Esophagus squamous epithelium (tissue), 5 donors: ENCODE results near the gene ZNF70. TPM values are rescaled to one million over a fixed set of nuclear protein-coding genes. Genes with fewer than 3 reads are reported as not detected.

ENCODE experiments used
- DNase-seq: peaks from one replicate; lab custom pipeline; 2025; lab: John Stamatoyannopoulos, UW
- H3K27ac ChIP-seq, 4 donors: fragments of 200-600 bp; sonication (generic); one replicate each; pipeline ENCODE4 v1.5.1; 2016 to 2019; ENCODE audit warnings: mild to moderate bottlenecking in 1 of 4
- H3K27me3 ChIP-seq, 4 donors: fragments of 200-600 bp; sonication (generic); 1 replicate in 3 of 4; 2 replicates in 1 of 4; pipeline versions ENCODE4 v1.5.1 to v1.6.0; 2017 to 2021; ENCODE audit warnings: antibody characterized with exemption in 1 of 4
- H3K36me3 ChIP-seq, 3 donors: fragments of 200-600 bp; sonication (generic); one replicate each; pipeline ENCODE4 v1.5.1; 2016 to 2019
- H3K4me1 ChIP-seq, 3 donors: fragments of 200-600 bp; sonication (generic); one replicate each; pipeline ENCODE4 v1.5.1; 2017 to 2019
- H3K4me3 ChIP-seq, 4 donors: fragments of 200-600 bp; sonication (generic); 1 replicate in 3 of 4; 2 replicates in 1 of 4; pipeline ENCODE4 v1.5.1; 2016 to 2019; ENCODE audit warnings: mild to moderate bottlenecking in 2 of 4, moderate library complexity in 1 of 4
- H3K9me3 ChIP-seq, 3 donors: fragments of 200-600 bp; sonication (generic); one replicate each; pipeline ENCODE4 v1.5.1; 2016 to 2019
- POLR2A ChIP-seq, 4 donors: fragments of 450-650 bp; IDR thresholded peaks; one replicate each; pipeline ENCODE4 v1.6.1; 2017; ENCODE audit warnings: antibody characterized with exemption in 4 of 4, mild to moderate bottlenecking in 4 of 4, moderate library complexity in 3 of 4
- WGBS, 2 donors: methylation state at CpG; one replicate each; pipeline ENCODE4 v1.1.5; 2018; 5-methylcytosine and 5-hydroxymethylcytosine counted together
- intact Hi-C: fragments of 100-400 bp; cut with DNase I; formaldehyde crosslinking; loops from one replicate; pipeline ENCODE4 v1.15.0; 2022
- total RNA-seq, 4 donors: library from RNA; depleted of rRNA; stranded (reverse); fragments of >200 nt; gene quantifications; one replicate each; pipeline ENCODE4 v1.1.0, GENCODE V29; 2016
- TF ChIP-seq, protein P1 (sequence below), 6 experiments: fragments of 450-650 bp in 4 of 6; fragments of 200-600 bp in 2 of 6; sonication (generic) in 2 of 6; IDR thresholded peaks; one replicate each; pipeline ENCODE4 v1.5.1; 2016 to 2019; ENCODE audit warnings: antibody characterized with exemption in 6 of 6, mild to moderate bottlenecking in 4 of 6, moderate library complexity in 4 of 6
- donor health status: DM: yes; HTN: yes; CAD: no.

ZNF70 gene
- total RNA-seq, 4 donors from 2014 or later = 0.91 to 2.7 (median 1.1) TPM

DNA sequence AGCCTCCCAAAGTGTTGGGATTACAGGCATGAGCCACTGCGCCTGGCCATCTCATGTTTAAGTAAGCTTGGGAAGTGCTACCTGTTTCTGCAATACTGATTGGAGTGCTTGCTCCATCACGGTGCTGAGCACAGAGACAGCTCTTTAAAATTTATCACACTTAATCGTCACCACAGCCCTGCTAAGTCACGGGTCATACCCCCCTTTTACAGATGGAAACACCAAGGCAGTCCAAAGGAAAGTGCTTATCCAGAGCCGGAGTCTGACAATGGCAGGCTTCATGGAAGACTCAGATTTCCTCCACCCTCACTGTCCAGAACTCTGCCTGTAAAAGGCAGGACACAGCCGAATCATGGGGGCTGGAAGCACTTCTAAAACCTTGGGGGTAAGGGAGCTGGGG lies 9.1 kb upstream of the ZNF70 start:
- 84 to 92% methylated on average over 6 of the region's 6 CpGs for WGBS, 2 donors
- Histone ChIP-seq H3K27me3 (no peaks in the 10 kb centered on the region), H3K4me3 (no peak overlapping the region), H3K27ac (no peak overlapping the region), H3K9me3 (no peaks in the 10 kb centered on the region), H3K4me1 (peaks cover 0 to 32% (median 3%) of the 10 kb centered on the region in 3 donors), H3K36me3 (peaks cover 0 to 19% (median 0%) of the 10 kb centered on the region in 3 donors)
- TF ChIP-seq, protein P1, sequence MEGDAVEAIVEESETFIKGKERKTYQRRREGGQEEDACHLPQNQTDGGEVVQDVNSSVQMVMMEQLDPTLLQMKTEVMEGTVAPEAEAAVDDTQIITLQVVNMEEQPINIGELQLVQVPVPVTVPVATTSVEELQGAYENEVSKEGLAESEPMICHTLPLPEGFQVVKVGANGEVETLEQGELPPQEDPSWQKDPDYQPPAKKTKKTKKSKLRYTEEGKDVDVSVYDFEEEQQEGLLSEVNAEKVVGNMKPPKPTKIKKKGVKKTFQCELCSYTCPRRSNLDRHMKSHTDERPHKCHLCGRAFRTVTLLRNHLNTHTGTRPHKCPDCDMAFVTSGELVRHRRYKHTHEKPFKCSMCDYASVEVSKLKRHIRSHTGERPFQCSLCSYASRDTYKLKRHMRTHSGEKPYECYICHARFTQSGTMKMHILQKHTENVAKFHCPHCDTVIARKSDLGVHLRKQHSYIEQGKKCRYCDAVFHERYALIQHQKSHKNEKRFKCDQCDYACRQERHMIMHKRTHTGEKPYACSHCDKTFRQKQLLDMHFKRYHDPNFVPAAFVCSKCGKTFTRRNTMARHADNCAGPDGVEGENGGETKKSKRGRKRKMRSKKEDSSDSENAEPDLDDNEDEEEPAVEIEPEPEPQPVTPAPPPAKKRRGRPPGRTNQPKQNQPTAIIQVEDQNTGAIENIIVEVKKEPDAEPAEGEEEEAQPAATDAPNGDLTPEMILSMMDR (IDR thresholded peaks at IDR 0.05) = no peak
- no peak for TF ChIP-seq POLR2A (IDR thresholded peaks at IDR 0.05)
- intact Hi-C loops = no loop called here
- no peak for DNase-seq

DNA sequence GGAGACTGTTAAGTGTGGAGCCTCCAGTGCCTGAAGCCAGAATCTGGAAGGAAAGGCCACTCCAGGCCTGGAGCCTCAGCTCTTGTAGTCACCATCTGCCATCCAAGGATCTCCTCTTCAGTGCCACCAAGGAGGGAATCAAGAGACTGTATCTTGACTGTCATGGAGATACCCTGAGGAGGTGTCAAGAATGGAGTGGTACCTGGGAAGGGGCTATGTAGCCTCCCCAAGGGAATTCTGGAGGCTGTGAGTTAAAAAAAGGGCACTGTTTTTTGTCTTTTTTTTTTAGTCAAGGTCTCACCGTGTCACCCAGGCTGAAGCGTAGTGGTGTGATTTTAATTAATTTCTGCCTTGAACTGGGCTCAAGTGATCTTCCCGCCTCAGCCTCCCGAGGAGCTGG lies 8.7 kb upstream of the ZNF70 start:
- Histone ChIP-seq H3K9me3 (no peaks in the 10 kb centered on the region), H3K27me3 (no peaks in the 10 kb centered on the region), H3K4me3 (no peak overlapping the region), H3K27ac (no peak overlapping the region), H3K36me3 (peaks cover 0 to 14% (median 0%) of the 10 kb centered on the region in 3 donors), H3K4me1 (peaks cover 0 to 31% (median 3%) of the 10 kb centered on the region in 3 donors)
- no peak for DNase-seq
- WGBS, 2 donors = 80 to 100% methylated on average over 1 to 2 of the region's 4 CpGs
- TF ChIP-seq POLR2A (IDR thresholded peaks at IDR 0.05) = no peak
- intact Hi-C loops = no loop called here

DNA sequence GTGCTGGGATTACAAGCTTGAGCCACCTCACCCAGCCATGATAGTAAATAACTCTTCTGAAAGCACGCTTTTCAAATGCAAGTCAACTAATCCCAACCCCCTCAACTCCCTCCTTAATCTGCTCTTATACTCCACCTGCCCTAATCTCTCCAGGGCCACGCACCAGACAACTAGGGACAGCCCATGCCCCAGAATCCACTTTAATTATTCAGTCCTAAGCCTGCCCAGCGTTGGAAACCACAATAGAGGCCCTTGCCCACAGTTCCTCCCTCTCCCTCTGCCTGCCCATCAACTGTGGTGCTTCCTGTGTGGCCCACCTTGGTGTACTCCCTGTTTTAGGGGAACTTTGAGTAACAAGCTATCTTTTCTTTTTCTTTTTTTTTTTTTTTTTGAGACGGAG lies 6.0 kb upstream of the ZNF70 start:
- no peak for TF ChIP-seq POLR2A (IDR thresholded peaks at IDR 0.05)
- TF ChIP-seq, protein P1 (IDR thresholded peaks at IDR 0.05) = no peak
- intact Hi-C loops = no loop called here
- WGBS, 2 donors = 56 to 65% methylated on average over 4 of the region's 4 CpGs

DNA sequence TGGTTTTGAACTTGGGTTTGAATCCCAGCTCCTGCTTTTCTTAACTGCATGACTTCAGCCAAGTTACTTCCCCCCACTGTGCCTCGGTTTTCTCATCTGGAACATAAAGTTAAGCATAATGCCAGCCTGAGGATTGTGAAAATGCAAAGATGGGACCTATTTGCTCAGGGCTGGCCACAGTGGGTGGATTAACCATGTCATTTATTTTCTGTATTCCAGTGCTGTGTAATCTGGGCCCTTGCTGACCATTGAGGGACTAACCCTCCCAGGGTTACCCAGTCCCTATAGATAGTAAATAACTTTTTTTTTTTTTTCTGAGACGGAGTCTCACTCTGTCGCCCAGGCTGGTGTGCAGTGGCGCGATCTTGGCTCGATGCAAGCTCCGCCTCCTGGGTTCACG lies 4.8 kb upstream of the ZNF70 start:
- no peak for DNase-seq
- H3K4me1 ChIP-seq = peaks cover 0 to 20% (median 0%) of the 10 kb centered on the region in 3 donors
- no peak overlapping the region for H3K4me3 ChIP-seq
- WGBS, 2 donors = 77 to 83% methylated on average over 7 to 8 of the region's 8 CpGs
- no peaks in the 10 kb centered on the region for H3K27me3 ChIP-seq
- intact Hi-C loops = no loop called here
- TF ChIP-seq POLR2A (IDR thresholded peaks at IDR 0.05) = no peak
- TF ChIP-seq, protein P1 (IDR thresholded peaks at IDR 0.05) = no peak
- no peaks in the 10 kb centered on the region for H3K36me3 ChIP-seq
- no peaks in the 10 kb centered on the region for H3K9me3 ChIP-seq
- H3K27ac ChIP-seq = no peak overlapping the region

More for the DNA sequence above, 6.0 kb upstream of the ZNF70 start:
- Histone ChIP-seq H3K4me1 (peaks cover 0 to 13% (median 0%) of the 10 kb centered on the region in 3 donors), H3K27ac (no peak overlapping the region), H3K27me3 (no peaks in the 10 kb centered on the region), H3K36me3 (no peaks in the 10 kb centered on the region), H3K9me3 (no peaks in the 10 kb centered on the region), H3K4me3 (no peak overlapping the region)
- DNase-seq = no peak

DNA sequence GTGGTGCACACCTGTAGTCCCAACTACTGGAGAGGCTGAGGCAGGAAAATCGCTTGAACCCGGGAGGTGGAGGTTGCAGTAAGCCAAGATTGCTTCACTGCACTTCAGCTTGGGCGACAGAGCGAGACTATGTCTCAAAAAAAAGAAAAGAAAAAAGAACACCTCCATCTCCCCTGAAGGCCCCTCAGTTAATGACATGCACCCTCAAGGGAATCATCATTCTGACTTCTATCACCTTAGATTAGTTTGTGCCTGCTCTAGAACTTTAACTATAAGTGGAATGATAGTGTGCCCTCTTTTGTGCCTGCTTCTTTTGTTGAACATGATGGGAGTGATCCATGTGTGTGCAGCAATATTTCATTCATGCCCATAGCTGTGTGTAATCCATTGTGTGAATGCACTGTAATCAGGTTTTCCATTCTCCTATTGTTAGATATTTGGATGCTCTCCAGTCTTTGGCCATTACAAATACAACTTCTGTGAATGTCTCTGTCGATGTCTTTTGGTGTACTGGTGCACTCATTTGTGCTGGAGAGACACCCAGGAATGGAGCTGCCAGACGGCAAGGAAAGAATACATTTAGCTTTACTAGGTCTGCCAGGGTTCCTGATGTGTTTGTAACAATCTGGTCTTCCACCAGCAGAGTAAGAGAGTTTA lies 4.2 kb upstream of the ZNF70 start:
- Histone ChIP-seq H3K36me3 (no peaks in the 10 kb centered on the region), H3K4me3 (no peak overlapping the region), H3K4me1 (peaks cover 0 to 26% (median 3%) of the 10 kb centered on the region in 3 donors), H3K9me3 (no peaks in the 10 kb centered on the region), H3K27ac (no peak overlapping the region), H3K27me3 (no peaks in the 10 kb centered on the region)
- TF ChIP-seq, protein P1 (IDR thresholded peaks at IDR 0.05) = no peak
- no peak for DNase-seq
- WGBS, 2 donors = 49 to 69% methylated on average over 6 of the region's 6 CpGs
- intact Hi-C loops = no loop called here
